Activated T-cell treated with anti-CD3 and anti-CD28 coated beads for 4 hours (primary cell): Measurements from ENCODE around the gene MDK.

Experiments used
- DNase-seq: peaks from one replicate; pipeline ENCODE4 v3.0.0-alpha.2; 2020

MDK gene

DNA sequence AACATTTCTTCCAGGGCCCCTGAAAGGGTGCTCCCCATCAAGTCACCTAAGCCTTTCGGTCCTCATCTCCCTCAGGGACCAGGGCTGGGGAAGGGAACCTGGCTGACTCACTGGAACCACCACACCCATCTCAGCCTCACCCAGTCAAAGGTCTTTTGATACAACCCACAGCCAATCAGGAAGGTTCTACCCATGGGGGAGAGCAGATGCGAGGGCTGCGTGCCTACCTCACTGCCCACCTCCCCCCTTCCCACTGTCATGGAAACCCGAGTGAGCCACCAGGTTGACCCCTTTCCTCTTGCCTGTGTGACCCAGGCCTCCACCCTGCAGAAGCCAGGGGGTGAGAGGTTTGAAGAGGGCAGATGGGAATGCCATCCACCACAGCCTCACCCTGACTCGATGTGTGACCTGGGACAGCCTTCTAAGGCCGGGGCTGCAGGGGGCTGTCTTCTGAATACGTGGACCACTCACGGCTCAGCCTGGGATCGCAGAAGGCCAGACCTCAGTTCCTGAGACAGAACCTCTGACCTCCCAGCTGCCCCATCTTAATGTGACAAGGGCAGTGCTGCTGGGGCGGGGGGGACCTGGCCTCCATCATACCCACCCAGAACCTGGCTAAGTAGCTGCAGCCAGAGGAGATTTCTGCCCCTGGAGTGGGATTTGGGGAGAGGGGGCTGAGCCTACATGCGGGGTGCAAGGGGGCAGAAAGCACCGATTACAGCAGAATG lies 2.7 kb downstream of the MDK start:
- no peak for DNase-seq

DNA sequence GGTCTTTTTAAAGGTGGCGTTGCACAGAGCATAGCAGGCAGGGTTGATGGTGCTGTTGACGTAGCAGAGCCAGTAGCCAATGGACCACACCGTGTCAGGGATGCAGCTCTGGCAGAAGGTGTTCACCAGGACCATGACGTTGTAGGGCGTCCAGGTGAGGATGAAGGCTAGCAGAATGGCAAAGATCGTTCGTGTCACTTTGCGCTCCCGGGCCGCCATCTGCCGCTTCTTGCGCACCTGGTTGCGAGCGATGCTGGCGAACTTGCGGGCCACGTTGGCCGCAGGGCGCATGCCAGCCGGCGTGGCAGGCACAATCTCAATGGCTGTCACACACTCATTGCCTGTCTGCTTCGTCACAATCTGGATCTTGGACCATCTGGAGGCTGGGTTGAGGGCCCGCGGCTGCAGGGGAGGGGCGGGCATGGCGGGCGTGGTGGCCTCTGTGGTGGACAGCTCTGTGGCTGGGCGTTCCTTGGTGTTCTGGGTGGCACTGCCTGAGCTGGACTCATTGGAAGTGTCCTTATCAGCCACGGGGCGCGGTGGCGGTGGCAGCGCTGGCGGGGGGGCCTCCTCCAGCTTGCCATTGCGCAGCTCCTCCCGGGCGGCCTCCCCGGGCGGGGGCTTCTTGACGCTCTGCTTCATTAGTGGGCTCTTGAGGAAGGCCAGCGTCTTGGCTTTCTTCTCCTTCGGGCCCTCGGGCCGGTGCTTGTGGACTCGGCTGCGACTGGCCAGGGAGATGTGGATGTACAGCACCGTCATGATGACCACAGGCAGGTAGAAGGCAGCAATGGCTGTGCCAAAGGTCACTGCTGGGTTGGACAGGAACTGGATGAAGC lies 3.9 kb downstream of the MDK start:
- no peak for DNase-seq

DNA sequence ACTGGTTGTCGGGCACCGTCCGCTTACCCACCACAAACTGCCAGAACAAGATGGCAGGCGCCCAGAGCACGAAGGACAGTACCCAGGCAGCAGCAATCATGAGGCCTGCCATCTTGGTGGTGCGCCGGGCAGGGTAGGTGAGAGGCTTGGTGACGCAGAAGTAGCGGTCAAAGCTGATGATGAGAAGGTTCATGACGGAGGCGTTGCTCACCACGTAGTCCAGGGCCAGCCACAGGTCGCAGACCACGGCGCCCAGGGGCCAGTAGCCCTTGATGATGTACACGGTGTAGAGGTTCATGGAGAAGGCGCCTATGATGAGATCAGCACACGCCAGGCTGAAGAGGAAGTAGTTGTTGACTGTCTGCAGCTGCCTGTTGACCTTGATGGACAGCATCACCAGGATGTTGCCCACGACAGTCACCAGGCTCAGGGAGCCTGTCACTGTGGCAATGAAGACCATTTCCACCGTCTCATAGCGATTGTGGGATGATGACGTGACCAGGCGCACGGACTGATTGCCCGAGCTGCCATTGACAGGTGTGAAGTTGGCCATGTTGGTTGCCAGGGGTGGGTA lies 4.6 kb downstream of the MDK start:
- DNase-seq, result no peak

DNA sequence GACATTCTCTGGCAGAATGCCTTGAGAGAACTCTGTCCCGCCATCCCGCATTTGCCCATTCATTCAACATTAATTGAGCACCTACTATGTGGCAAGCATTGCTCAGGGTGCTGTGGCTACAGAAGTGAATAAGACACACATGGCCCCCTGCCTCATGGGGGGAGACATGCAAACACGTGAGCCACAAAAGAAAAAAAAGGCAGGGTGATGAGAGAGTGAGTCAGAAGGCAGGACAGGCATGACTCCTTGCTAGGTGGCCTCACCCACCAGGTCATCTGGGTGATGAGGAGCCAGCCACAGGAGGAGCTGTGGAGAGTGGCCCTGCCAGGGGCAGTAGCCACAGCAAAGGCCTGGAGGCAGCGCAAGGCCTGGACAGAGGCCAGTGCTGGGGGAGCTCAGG lies 5.2 kb downstream of the MDK start:
- DNase-seq, result no peak

DNA sequence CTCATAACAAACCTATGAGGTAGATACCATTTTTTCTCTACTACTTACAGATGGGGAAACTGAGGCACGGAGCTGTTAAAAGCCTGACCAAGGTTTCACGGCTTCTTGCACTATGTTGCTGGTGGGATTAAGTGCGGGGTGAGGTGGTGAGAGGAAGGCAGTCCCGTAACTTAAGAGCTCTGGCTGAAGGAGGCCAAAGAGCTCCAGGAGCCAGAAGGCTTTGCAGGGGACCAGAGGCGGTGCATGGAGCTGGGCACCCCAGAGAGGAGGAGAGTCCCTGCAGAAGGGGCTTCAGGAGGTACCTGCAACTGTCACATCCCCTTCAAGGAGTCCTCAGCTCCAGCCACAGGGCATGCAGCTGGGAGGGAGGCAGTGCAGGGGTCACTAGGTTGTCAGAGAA lies 6.0 kb downstream of the MDK start:
- no peak for DNase-seq

DNA sequence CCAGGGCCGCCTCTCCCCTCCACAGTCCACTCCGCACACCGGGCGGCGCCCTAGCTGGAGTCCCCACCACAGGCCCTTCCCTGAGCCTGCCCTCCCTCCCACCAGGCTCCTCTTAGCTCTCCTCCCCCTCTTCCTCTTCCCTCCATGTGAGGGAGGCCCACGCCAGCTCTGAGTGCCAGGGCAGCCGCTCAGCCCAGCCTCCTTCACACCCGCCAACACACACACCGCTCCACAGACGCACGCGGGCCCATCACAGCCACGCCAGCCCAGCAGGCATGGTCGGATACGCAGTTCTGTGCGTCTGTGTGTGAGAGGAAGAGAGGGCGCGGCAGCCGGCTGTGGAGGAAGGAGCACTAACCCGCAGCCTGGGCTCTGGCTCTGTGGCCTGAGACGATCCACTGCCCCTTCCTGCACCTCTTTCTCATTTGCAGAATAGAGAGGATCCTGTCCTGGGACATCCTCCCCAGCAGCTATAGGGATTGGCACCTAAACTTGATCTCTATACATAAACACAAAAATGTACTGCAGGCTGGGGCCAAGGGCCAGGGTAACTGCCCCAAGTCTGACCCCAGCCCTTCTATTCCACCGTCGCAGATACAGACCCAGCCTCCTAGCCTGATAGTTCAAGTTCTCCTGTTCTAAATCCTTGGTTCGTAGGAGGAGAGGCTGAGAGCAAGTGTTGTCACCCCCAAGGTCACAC lies 6.6 kb downstream of the MDK start:
- DNase-seq, result no peak

DNA sequence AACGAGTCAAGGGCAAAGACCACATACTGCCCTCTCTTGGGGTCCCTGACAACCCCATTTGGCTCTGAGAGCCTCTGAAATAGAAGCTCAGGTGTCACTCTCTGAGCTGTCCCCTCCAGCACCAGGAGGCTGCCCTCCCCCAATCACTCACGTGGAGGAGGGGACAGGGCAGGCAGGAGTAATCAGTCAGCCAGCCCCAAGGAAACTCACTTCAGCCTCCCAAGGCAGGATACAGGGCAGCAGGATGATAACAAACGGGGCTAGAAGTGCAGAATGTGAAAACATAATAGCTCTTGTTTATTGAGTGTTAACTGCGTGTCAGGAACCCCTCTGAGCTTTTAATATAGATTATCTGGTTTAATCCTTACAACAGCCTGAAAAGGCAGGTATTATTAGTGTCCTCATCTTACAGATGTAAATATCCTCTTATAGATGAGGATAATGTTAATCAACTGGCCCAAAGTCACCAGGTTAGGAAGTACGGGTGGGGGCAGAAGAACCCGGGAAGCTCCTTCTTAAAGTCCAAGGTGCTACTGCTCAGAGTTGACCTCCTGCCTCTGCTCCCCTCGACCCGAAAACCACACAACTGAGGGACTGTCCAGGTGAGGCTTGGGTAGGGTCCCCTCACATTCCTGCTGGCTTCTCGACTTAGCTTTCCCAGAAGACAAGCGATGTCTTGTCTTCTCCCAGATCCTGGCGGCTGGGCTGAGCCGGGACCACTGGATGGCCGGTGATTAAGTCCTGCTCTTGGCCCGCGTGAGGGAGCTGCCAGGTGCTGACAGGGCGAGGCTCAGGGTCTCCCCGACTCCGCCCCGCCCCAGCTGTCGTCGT lies 7.4 kb downstream of the MDK start:
- no peak for DNase-seq

DNA sequence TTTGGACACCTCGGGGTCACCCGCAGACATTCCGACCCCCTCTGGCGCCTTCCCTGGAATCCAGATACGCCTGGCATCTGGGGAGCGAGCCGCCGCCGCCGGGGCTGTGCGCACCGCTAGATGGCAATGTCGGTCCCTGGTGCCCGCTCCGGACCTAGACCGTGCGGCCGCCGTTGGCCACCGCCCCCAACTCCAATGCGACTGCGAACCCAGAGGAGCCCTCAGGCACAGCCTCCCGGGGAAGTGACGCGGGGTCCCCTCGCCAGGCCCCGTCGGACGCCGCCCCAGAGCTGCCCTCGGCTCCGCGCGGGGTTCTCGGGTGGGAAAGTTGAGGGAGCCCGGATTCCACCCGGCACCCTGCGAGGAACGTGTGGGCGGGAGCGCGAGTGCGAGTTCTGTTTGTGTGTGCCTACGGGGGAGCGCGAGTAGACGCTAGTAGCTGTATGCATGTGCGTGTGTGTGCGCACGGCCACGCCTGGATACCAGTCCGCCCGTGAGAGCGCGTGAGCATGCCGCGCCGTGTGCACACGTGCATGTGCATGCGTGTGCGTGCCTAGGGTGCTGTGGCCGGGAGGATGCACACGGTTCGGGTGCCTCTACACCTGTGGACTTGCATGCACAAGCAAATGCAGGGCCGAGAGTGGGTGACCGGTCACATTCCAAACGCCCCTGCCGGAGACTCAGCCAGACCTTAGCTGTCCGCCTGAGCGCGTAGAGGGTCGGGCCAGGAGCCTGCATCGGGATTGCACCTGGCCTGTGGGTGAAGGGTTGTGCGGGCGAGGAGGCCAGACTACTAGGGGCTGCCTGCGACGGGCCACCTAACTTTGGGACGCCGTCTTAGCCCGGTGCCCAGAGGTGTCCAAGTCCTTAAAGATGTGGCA lies 8.2 kb downstream of the MDK start:
- DNase-seq, result no peak

DNA sequence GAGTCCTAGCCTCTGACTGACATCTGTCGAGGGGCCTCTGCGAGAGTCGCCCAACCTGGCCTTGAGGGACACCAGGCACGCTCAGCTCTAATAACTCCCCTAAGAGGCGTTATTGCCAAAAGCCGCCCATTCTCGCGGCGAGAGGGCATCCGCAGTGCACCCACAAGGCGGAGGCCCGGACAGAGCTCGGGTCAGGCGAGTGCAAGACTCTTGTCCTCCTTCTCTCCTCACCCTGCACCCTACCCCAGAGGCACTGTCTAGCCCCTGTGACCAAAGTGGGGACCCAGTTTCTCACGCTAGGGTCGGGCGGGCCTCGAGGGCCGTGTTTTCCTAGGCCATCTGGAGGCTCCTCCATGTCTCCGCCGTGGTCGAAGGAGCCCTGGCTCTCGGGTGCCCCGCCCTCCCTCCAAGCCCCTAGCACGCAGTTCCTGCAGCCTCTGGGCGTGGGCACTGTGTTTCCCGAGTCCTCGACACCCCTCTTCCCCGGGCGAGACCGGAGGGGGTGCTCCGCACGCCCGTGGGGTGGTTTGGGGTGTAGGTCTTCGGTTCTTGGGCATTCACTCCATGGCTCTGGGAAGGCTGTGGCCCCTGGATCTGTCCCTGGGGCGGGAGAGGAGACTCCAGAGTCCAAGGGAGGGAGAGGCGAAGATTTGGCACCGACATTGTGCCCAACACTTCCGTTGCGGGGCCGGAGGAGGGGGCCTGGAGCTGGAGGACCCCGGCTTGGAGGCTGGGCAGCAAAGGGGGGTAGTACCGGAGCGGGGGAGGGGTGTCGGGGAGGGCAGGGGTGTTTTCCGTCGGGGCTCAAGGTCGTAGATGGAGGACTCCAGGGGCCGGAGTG lies 9.1 kb downstream of the MDK start:
- DNase-seq, result no peak

DNA sequence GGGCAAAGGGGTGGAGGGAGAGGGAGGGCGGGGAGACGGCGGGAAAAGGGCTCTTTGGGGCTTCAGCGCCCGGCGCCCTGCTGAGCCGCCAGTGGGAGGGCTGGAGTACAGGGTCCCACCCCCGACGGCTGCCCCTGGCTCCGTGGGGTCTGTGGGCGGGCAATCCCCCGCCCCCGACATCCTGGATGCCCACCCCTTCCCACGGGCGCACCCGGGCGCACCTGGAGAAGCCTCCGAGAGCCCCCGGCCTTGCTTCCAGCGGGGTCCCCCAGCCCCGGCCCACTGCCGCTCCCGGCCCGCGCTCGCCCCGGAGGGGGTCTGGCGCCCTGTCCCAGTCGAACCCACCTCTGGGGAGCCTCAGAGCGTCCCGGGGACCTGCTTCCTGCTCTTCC lies 9.7 kb downstream of the MDK start:
- no peak for DNase-seq

DNA sequence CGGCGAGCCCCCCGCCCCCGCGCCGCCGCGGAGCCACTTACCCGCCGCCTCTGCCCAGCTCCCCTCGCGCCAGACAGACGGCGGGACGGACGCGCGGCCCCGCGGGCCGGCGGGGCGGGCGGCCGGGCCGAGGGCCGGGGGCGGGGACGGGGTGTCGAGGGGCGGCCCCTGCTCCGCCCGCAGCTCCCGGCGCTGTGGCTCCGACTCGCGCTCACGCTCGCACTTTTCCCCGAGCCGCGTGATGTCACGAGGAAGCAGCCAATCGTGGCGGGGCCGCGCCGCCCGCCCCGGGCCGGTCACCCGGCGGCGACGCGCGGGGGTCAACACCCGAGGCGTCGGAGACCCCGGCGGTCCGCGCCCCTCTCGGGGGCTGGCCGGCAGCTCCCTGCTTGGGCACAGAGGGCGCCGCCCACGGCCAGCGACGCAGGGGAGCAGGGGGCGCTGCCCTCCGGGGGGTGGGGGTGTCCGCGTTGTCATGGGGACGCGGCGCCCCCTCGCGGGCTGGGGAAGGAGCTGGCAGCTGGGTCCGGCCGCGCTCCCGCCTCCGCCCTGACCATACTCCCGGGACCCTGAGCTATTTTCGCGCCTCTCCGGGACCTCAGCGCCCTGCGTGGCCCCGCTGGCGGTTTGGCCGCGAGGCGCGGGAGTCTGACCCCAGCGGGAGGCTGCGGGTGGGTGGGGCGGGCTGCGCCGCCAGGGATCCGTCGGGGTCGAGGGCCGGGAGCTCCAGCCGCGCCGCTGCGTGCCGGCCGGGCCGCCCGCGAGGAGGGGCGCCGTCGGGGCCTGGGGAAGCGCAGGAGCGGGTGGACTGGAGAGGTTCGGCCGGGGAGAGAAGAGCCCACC lies 10.3 kb downstream of the MDK start, which contains the start of gene CHRM4:
Gene CHRM4 (minus strand): TSS at position 199 of the 843 bp plus-strand sequence. CDS start 5,219 bp downstream, outside the sequence.
- no peak for DNase-seq

DNA sequence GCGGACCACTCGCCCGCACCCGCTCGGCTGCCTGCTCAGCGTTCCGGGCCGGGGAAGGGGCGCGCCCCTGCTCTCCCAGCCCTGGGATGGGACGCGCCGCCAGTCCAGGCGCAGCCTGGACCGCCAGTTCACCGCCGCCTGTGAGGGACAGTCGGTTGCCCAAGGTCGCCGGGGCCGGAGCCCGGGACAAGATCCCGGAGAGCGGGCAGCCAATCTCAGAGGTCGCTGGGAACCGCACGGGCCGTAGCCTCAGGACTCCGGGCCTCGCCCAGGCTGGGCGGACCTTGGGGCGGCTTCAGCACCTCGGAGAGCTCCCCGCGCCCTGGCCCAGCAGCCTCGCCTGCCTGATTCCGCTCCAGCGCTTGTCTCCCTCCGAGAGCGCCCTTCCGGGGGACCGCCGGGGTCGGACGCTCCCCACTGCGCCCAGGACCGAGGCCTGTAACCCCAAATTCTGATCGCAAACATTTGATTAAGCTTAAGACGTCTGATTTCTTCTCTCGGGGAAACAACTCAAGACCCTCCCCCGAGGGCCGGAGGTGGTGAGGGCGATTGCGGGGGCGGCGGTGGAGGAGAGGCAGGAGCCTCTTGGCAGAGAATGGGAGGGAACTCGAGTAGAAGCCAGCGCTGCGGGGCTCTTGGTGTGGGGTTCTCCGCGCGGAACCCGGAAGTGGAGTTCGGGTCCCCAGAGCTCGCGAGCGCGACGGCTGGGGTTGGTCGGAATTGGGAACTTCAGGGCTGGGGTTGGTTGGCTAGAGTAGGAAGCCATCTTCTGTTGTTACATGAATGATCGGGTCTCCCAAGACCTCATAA lies 11.2 kb downstream of the MDK start:
- DNase-seq, result peak; percentile 55

DNA sequence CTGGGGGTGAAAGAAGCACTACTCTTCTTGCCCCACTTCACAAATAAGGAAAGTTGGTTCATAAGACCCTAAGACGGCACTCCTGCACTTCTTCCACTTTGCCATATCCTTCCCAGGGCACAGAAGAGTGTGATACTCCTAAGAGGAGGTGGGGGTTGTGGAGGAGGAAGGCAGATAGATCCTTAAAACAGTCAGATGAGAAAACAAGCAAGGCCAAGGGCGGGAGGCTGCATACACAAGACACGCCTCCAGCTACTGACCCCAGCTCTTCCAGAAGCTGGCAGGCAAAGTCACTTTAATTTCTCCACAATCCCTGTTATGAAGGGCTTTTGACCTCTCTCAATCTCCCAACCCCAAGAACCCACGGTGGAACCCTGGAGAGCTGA lies 11.8 kb downstream of the MDK start:
- no peak for DNase-seq

DNA sequence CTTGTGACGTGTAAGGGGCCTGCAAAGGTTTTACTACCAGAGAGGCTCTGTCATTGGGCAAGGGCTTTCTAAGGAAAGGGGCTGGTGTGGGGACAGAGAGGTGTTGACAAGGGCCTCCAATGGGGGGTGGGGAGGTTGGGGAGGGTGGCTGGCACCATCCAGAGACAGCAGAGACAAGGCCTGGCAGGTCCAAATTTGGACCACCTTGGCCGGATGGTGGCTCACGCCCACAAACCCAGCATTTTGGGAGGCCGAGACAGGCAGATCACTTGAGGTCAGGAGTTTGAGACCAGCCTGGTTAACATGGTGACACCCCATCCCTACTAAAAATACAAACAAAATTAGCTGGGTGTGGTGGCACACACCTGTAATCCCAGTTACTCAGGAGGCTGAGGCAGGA lies 12.3 kb downstream of the MDK start:
- DNase-seq, result no peak

DNA sequence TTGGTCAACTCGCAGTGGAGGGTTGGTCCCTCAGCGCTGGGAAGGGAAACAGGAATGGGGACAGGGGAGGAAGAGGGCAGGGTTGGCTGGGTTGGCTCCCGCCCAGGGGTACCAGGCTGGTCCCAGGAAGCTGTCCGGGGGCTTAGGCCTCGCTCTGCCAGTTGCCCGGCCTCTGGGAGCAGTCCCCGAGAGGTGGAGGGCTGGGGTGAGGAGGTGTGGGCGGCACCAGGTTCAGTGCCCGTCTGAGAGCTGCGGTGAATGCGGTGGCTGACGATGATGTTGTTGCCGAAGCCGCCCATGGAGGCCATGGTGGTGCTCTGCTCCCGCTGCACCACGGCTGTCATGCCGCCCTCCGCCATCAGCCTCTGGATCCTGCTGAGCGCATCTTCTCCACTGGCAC lies 16.1 kb downstream of the MDK start:
- DNase-seq, result no peak

DNA sequence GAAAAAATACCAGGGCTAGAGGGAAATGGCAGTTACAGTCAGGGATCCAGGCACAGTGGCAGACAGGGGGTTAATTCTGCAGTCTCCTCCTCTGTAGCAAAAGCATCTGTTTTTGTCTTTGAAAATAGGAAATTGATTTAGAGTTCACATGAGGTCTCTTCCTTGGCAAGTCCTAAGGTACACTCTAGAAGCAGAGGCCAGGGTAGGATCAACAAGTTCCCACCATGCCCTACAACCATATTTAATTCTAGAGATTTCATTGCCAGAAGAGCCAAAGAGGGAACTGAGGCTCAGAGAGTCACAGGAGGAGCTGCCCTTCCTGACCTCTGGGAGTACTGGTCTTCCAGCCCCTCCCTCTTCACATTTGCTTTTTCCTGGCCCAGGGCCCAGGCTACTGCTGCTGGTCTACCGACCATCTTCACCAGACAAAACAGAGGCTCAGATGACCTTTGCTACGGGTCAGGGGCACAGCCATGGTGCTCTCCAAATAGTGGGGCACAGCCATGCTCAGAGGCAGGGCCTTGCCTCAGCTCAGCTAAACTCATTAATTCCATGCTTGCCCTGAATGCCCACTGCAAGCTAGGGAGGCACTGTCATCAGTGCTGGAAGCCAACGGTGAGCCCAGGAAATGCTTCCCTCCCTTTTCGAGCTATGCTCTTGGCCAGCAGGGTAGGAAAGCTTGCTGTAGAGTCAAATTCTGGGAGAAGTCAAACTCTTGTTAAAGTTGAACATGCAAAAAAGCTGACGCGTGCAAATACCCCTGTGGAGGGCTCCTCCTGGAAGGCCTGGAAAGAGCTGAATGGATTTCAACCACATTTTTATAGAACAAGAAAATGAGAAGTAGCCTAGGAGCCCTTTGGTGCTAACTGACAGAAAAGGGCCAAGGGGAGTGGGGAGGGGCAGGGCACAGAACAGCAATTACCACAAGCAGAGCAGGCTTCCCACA lies 21.8 kb downstream of the MDK start:
- DNase-seq, result no peak

DNA sequence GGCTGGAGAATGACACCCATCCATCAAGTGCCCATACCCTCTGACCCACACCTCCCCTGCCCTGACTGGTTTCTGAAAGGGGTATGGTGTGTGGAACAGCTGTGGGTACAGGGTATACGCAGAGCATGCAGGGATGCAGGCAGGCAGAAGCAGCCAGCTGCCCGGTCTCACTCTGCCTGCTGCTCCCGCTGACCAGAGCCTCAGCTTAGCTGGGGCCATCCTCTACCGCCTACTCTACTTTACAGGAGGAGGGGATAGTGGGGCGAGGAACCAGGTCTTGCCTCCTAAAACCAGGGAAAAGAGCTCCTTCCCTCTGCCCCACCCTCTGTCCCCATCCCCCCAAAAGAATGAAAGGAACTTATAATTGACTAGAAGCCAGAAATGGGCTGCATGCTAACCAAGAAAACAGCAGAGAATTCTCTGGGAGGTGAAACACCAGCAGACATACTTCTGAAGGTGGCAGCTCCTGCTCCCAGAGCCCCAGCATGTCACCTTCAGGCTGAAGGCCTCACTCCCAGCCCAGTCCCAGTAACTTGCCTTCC lies 23.1 kb downstream of the MDK start:
- DNase-seq, result no peak
